Epithelial cell of esophagus (primary cell): ENCODE results near the gene ASB7.
A peak's percentile ranks its signal among the peaks of the same experiment; 100 is the strongest.

ENCODE experiments used
- DNase-seq: peaks from one replicate; pipeline ENCODE4 v3.0.0; 2010; ENCODE audit warnings: low read depth
- H3K4me3 ChIP-seq: 2 replicates; pipeline ENCODE4 v1.5.1; 2011; ENCODE audit warnings: mild to moderate bottlenecking, low read length, control low read depth
- TF ChIP-seq, protein P1 (sequence below): IDR thresholded peaks from 2 replicates; pipeline ENCODE4 v1.5.1; 2011; ENCODE audit warnings: low read depth, mild to moderate bottlenecking, low read length, control low read depth, inconsistent platforms; ENCODE audit not compliant: insufficient read depth; ENCODE audit errors: missing control alignments

ASB7 gene

GRCh38 chr15:100681335-100681746 is 79.0 kb downstream of the ASB7 start:
- peak; percentile 20 for DNase-seq
- TF ChIP-seq, protein P1, sequence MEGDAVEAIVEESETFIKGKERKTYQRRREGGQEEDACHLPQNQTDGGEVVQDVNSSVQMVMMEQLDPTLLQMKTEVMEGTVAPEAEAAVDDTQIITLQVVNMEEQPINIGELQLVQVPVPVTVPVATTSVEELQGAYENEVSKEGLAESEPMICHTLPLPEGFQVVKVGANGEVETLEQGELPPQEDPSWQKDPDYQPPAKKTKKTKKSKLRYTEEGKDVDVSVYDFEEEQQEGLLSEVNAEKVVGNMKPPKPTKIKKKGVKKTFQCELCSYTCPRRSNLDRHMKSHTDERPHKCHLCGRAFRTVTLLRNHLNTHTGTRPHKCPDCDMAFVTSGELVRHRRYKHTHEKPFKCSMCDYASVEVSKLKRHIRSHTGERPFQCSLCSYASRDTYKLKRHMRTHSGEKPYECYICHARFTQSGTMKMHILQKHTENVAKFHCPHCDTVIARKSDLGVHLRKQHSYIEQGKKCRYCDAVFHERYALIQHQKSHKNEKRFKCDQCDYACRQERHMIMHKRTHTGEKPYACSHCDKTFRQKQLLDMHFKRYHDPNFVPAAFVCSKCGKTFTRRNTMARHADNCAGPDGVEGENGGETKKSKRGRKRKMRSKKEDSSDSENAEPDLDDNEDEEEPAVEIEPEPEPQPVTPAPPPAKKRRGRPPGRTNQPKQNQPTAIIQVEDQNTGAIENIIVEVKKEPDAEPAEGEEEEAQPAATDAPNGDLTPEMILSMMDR: no peak
- H3K4me3 ChIP-seq: no peak overlapping the region

- no peak for DNase-seq
- no peak overlapping the region for H3K4me3 ChIP-seq
- TF ChIP-seq, protein P1: no peak
Measured at GRCh38 chr15:100682468-100682867, 80.1 kb downstream of the ASB7 start.

DNA sequence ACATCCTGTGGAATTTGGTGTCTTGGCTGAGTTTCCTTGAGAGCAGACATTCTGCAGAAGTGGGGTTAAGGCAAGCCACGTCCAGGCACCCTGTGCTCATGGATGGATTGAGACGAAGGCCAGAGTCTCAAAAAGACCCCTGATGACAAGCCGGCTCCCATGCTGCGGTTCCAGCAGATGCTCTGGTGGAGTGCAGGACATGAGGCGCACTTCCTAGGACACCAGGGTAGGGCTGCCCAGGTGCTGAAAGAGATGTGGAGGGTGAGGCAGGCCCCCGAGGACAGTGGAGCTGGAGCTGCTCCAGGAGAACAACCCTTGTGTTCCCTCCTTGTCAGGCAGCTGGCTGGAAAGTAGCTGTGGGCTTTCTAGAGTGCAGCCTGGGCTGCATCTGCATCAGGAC is 81.0 kb downstream of the ASB7 start:
- no peak overlapping the region for H3K4me3 ChIP-seq
- DNase-seq: no peak
- TF ChIP-seq, protein P1: no peak

GRCh38 chr15:100684591-100684990 is 82.2 kb downstream of the ASB7 start:
- no peak for DNase-seq

GRCh38 chr15:100686021-100686724 is 83.8 kb downstream of the ASB7 start:
- H3K4me3 ChIP-seq: no peak overlapping the region
- no peak for DNase-seq
- TF ChIP-seq, protein P1: no peak

More at GRCh38 chr15:100684591-100684990, 82.2 kb downstream of the ASB7 start:
- H3K4me3 ChIP-seq: no peak overlapping the region
- TF ChIP-seq, protein P1: no peak

DNA sequence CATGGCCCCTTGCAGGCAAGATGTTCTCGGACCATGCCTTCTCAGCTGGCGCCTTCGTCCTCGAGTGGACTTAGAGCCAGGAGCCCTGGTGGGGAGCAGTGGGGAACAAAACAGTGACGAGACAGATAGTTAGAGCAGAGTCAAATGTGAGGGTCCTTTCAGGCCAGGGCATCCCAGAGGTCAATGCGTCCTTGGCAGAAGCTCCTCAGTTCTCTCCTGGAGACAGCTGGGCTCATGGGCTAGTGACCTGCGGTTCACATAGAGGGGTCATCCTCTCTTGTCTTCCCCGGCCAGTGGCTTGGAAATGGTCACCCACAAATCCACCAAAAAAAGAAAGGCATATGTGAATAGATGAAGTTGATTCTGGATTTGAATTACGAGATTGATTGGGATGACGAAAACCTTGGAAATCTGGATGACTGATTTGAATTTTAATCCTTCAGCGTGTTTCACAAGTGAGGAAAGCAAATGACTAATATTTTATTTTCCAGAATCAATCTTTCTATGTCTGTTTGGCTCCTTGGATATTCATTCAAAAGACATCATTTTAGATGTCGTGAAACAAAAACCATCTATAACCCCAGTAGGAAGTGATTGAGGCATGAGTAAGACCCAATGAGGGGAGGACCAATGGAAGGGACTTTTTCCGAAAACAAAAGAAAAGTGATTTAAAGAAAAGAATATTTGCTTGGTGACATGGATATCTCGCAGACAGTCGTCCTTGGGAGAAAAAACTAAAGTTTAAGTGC is 84.5 kb downstream of the ASB7 start:
- TF ChIP-seq, protein P1: no peak
- peak; percentile 34 for DNase-seq
- no peak overlapping the region for H3K4me3 ChIP-seq

GRCh38 chr15:100687582-100688141 is 85.3 kb downstream of the ASB7 start:
- no peak overlapping the region for H3K4me3 ChIP-seq
- TF ChIP-seq, protein P1: no peak
- DNase-seq: peak; percentile 89
